Renal cortical epithelial cell (primary cell): Measurements from ENCODE around the gene KPNA1. TPM values are rescaled to one million over a fixed set of nuclear protein-coding genes. Genes with fewer than 3 reads are reported as not detected.

Source experiments
- DNase-seq: peaks from one replicate; pipeline ENCODE4 v3.0.0-alpha.2; 2011; ENCODE audit warnings: low read depth
- total RNA-seq: library from RNA; depleted of rRNA; stranded (reverse); fragments of >200 nt; gene quantifications from 2 replicates; pipeline ENCODE4 v1.2.3, GENCODE V29; 2014

The KPNA1 gene
- total RNA-seq, 1 donor from 2014 or later: 61.3 TPM

- DNase-seq: no peak
These were observed 6.1 kb upstream of the KPNA1 start for GRCh38 chr3:122520861-122521260.

GRCh38 chr3:122519693-122520092, 5.0 kb upstream of the KPNA1 start:
- DNase-seq: no peak

GRCh38 chr3:122516846-122517360, 2.2 kb upstream of the KPNA1 start:
- DNase-seq: no peak

- no peak for DNase-seq
These were observed 1.1 kb upstream of the KPNA1 start for GRCh38 chr3:122515870-122516269.

GRCh38 chr3:122515020-122515468, 305 bp upstream of the KPNA1 start:
- DNase-seq: no peak

- peak; percentile 7 for DNase-seq
These were observed 1.2 kb downstream of the KPNA1 start for GRCh38 chr3:122513386-122514122.

- DNase-seq: no peak
These were observed 2.5 kb downstream of the KPNA1 start for GRCh38 chr3:122512284-122512683.

- DNase-seq: no peak
These were observed 3.7 kb downstream of the KPNA1 start for GRCh38 chr3:122510878-122511535.

- DNase-seq: peak; percentile 74
These were observed 5.8 kb downstream of the KPNA1 start for GRCh38 chr3:122508944-122509343.

GRCh38 chr3:122508135-122508914, 6.4 kb downstream of the KPNA1 start:
- DNase-seq: no peak

- no peak for DNase-seq
These were observed 8.3 kb downstream of the KPNA1 start for GRCh38 chr3:122506450-122506849.

GRCh38 chr3:122505676-122506075, 9.1 kb downstream of the KPNA1 start:
- DNase-seq: no peak

GRCh38 chr3:122502941-122503340, 11.8 kb downstream of the KPNA1 start:
- DNase-seq: no peak

GRCh38 chr3:122502139-122502538, 12.6 kb downstream of the KPNA1 start:
- DNase-seq: no peak

GRCh38 chr3:122500964-122501363, 13.8 kb downstream of the KPNA1 start:
- DNase-seq: peak; percentile 20

- peak; percentile 4 for DNase-seq
These were observed 16.6 kb downstream of the KPNA1 start for GRCh38 chr3:122498152-122498551.

- peak; percentile 95 for DNase-seq
These were observed 17.3 kb downstream of the KPNA1 start for GRCh38 chr3:122497425-122497824.

- no peak for DNase-seq
These were observed 18.2 kb downstream of the KPNA1 start for GRCh38 chr3:122496508-122496907.

- DNase-seq: peak; percentile 64
These were observed 21.4 kb downstream of the KPNA1 start for GRCh38 chr3:122493296-122493695.

- no peak for DNase-seq
These were observed 26.3 kb downstream of the KPNA1 start for GRCh38 chr3:122488262-122488973.

- DNase-seq: peak; percentile 75
These were observed 29.8 kb downstream of the KPNA1 start for GRCh38 chr3:122484985-122485384.

- no peak for DNase-seq
These were observed 33.3 kb downstream of the KPNA1 start for GRCh38 chr3:122481390-122481789.
